Measurements from ENCODE around the gene FAM219A. TPM values are rescaled to one million over a fixed set of nuclear protein-coding genes. Genes with fewer than 3 reads are reported as not detected.

FAM219A gene
- total RNA-seq, 1 donor from 2014 or later: 16.9 TPM

DNA sequence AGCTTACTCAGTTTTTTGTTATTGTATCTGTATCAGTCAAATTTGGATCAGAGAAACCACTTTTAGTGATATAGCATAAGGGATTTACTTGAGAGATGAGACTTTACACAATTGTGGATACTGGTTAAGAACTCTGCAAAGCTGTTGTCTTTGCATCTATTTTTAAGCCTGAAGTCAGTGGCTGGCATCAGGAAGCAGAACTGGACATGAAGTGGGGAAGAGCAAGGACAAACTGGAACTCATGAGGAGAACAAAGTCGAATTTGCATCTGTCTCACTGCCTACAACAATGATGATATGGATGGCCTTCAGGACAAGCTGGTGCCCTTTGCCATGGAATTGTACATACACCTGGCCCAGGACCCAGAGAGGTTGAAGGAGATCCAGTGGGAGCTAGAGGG is 65.9 kb downstream of the FAM219A start:
- H3K27me3 Mint-ChIP-seq: peaks cover 13% of the 10 kb centered on the region
- TF ChIP-seq, protein P1, sequence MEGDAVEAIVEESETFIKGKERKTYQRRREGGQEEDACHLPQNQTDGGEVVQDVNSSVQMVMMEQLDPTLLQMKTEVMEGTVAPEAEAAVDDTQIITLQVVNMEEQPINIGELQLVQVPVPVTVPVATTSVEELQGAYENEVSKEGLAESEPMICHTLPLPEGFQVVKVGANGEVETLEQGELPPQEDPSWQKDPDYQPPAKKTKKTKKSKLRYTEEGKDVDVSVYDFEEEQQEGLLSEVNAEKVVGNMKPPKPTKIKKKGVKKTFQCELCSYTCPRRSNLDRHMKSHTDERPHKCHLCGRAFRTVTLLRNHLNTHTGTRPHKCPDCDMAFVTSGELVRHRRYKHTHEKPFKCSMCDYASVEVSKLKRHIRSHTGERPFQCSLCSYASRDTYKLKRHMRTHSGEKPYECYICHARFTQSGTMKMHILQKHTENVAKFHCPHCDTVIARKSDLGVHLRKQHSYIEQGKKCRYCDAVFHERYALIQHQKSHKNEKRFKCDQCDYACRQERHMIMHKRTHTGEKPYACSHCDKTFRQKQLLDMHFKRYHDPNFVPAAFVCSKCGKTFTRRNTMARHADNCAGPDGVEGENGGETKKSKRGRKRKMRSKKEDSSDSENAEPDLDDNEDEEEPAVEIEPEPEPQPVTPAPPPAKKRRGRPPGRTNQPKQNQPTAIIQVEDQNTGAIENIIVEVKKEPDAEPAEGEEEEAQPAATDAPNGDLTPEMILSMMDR (IDR thresholded peaks at IDR 0.05): no peak
- POLR2A ChIA-PET: interaction anchor here (0.6 kb wide), 2 partner anchors 9 to 227 kb away, joined by 3 to 4 read pairs; partner anchors contain the start of gene DCTN3
- H3K4me3 Mint-ChIP-seq: no peak overlapping the region
- H3K9me3 Mint-ChIP-seq: no peaks in the 10 kb centered on the region
- no peaks in the 10 kb centered on the region for H3K36me3 Mint-ChIP-seq (ENCODE audit: low read depth)
- no peaks in the 10 kb centered on the region for H3K4me1 Mint-ChIP-seq
- ATAC-seq (ENCODE audit: low read depth): no peak
- no peak overlapping the region for H3K27ac Mint-ChIP-seq
- no peak for DNase-seq
- CTCF ChIA-PET: interaction anchor here (0.7 to 1.0 kb wide), 2 partner anchors 12 to 672 kb away, joined by 3 to 6 read pairs; no protein-coding TSS in a partner anchor
- intact Hi-C loops (cut with micrococcal nuclease): no loop called here

DNA sequence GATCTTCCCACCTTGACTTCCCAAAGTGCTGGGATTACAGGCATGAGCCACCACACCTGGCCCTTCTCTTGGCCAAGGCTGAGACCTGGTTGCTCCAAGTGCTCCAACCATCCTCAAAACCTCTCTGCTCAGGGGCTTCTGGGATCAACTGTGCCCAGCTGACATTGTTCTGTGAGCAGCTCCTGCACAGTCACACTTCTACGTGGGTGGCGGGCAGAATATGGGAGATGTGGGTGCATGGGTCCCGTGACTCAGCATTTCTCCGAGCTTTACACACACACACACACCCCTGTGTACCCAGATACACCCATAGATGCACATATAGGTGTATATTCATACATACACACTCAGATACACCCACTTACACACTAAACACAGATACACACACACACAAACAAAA is 71.1 kb downstream of the FAM219A start:
- intact Hi-C loops (cut with micrococcal nuclease): no loop called here
- no peak for ATAC-seq (ENCODE audit: low read depth)
- peaks cover 8% of the 10 kb centered on the region for H3K27me3 Mint-ChIP-seq
- no peaks in the 10 kb centered on the region for H3K4me1 Mint-ChIP-seq
- TF ChIP-seq, protein P1 (IDR thresholded peaks at IDR 0.05): no peak
- ChIA-PET POLR2A (no interaction called here), CTCF (no interaction called here)
- no peaks in the 10 kb centered on the region for H3K36me3 Mint-ChIP-seq (ENCODE audit: low read depth)
- no peak for DNase-seq
- no peak overlapping the region for H3K27ac Mint-ChIP-seq
- no peak overlapping the region for H3K4me3 Mint-ChIP-seq
- H3K9me3 Mint-ChIP-seq: no peaks in the 10 kb centered on the region

DNA sequence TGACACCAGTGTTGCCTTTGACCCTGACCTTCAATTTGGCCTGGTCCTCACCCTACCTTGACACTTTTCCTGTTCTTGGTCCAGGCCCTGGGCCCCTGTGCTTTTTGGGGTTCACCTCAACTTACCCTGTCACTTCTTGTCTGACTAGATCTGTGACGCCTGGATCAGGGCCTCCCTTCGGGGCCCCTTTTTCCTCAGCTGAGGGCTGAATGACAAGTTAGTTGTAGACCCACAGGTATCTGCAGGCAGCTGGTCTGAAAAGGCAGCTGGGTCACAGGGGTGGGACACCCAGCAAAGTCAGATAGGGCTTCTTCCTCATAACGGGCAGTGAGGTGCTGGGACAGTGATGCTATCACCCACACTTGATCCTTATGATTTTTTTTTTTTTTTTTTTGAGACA is 71.7 kb downstream of the FAM219A start:
- Mint-ChIP-seq H3K4me1 (no peaks in the 10 kb centered on the region), H3K36me3 (ENCODE audit: low read depth) (no peaks in the 10 kb centered on the region), H3K9me3 (no peaks in the 10 kb centered on the region), H3K27ac (no peak overlapping the region), H3K27me3 (peaks cover 8% of the 10 kb centered on the region), H3K4me3 (no peak overlapping the region)
- ChIA-PET CTCF (no interaction called here), POLR2A (no interaction called here)
- ATAC-seq (ENCODE audit: low read depth): no peak
- no peak for DNase-seq
- intact Hi-C loops (cut with micrococcal nuclease): no loop called here
- TF ChIP-seq, protein P1 (IDR thresholded peaks at IDR 0.05): no peak

DNA sequence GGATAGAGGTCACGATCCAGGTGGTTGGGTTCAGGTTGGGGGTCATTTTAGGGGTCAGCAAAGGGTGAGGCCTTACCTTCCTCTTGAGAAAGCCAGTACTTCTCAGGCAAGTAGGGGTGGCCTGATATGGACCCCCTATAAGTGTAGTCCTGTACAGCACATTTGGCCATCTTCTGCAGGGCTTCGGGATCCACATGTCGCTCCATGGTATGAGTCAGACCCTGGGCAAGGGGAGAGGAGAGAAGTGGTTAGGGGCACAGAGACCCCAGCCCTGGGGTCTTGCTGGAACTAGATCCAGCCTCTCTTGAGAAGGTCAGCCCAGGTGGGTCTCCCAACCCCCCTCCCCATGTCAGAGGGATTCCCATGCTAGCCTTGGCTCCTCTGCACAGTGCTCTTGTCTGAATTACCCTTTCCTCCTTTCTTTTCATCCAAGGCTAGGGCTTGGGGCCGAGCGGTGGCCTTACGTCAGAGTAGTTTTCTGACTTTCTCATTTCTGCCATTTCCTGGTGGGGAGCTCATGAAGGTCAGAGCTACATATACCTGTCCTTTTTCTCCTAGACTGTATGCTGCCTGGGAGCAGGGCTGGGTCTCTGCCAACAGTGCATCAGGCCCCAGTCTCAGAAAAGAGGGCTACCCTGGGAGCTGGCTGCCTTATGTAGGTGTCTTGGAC is 72.7 kb downstream of the FAM219A start:
- Mint-ChIP-seq H3K4me3 (no peak overlapping the region), H3K4me1 (peaks cover 9% of the 10 kb centered on the region), H3K9me3 (no peaks in the 10 kb centered on the region), H3K27ac (no peak overlapping the region), H3K27me3 (peaks cover 3% of the 10 kb centered on the region), H3K36me3 (ENCODE audit: low read depth) (no peaks in the 10 kb centered on the region)
- CTCF ChIA-PET: no interaction called here
- no peak for DNase-seq
- TF ChIP-seq, protein P1 (IDR thresholded peaks at IDR 0.05): no peak
- POLR2A ChIA-PET: no interaction called here
- no peak for ATAC-seq (ENCODE audit: low read depth)
- intact Hi-C loops (cut with micrococcal nuclease): no loop called here

DNA sequence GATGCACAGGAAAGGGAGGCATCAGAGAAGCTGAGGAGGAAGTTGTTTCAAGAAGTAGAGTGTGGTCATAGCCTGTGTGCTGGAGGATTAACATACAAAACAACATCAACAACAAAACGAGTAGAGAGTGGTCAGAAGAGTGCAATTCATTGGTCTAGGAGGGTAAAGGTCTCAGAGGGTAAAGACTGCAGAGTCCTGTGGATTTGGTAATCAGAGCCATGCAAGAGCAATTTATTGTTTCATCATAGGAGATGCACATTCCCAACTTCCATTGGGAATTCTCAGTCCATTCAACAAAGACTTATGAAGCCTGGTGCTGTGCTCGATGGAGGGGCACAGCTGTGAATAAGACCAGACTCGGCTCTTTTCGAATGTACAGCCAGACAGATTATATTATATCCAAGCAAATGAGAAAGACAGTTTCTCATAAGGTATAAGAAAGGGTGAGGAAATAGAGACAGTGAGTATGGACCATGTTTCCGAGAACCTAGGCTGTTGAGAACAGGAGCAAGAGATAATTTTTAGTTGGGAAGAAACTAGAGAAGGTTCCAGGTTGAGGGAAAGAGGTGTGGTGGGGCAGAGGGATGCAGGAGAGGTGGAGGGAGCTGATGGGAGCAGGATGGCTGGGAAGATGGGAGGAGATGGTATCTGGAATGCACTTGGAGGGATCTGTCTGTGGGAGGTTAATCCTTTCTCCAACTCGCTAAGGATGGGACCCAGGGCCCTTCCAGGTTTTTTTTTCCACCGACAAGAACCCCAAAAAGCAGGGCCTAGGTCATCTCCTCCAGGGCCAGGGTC is 73.8 kb downstream of the FAM219A start:
- Mint-ChIP-seq H3K36me3 (ENCODE audit: low read depth) (no peaks in the 10 kb centered on the region), H3K4me3 (no peak overlapping the region), H3K4me1 (peaks cover 20% of the 10 kb centered on the region), H3K27ac (no peak overlapping the region), H3K27me3 (peaks cover 2% of the 10 kb centered on the region), H3K9me3 (no peaks in the 10 kb centered on the region)
- TF ChIP-seq, protein P1 (IDR thresholded peaks at IDR 0.05): no peak
- POLR2A ChIA-PET: no interaction called here
- CTCF ChIA-PET: no interaction called here
- DNase-seq (no peak), ATAC-seq (ENCODE audit: low read depth) (no peak)
- intact Hi-C loops (cut with micrococcal nuclease): no loop called here
